ENCODE data around the gene ATP8A1. TPM values are rescaled to one million over a fixed set of nuclear protein-coding genes. Genes with fewer than 3 reads are reported as not detected.

The ATP8A1 gene
- total and polyA plus RNA-seq, 4 donors: 39.0 to 247 (median 83.1) TPM

DNA sequence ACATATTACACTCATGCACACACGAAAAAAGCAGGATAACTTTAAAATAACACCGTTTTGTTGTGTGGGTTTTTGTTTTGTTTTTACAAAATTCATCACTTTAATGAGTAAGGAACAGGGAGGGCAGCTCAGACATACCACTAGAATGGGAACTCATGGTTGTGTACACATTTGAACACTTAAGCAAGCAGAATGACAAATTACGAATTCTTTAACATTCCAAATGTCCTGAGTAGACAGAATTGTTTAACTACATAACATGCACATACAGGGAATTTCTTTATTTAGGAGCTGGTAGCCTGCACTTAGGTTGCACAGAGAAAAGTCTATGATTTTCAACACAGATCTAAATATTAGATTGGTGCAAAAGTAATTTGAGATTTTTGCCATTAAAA, 96.4 kb downstream of the ATP8A1 start:
- Histone ChIP-seq H3K4me1 (ENCODE audit: control insufficient read depth, insufficient read depth, low read length) (no peaks in the 10 kb centered on the region), H3K4me3 (ENCODE audit: low read depth, low read length) (no peak overlapping the region), H3K36me3 (ENCODE audit: control insufficient read depth, insufficient read depth, low read length) (peaks cover 11% of the 10 kb centered on the region), H3K9me3 (ENCODE audit: control insufficient read depth, insufficient read depth, low read length) (no peaks in the 10 kb centered on the region), H3K27me3 (ENCODE audit: control insufficient read depth, insufficient read depth, low read length) (no peaks in the 10 kb centered on the region), H3K27ac (ENCODE audit: low read depth, low read length) (no peak overlapping the region)
- WGBS (ENCODE audit: insufficient coverage): no CpG with 5 or more reads among the region's 3 CpGs
- DNase-seq (ENCODE audit: low read depth in 4 of 6, low spot score in 6 of 6): no peak

- H3K9me3 ChIP-seq (ENCODE audit: control insufficient read depth, insufficient read depth, low read length): no peaks in the 10 kb centered on the region
- DNase-seq (ENCODE audit: low read depth in 4 of 6, low spot score in 6 of 6): no peak
- peaks cover 8% of the 10 kb centered on the region for H3K36me3 ChIP-seq (ENCODE audit: control insufficient read depth, insufficient read depth, low read length)
- H3K4me1 ChIP-seq (ENCODE audit: control insufficient read depth, insufficient read depth, low read length): no peaks in the 10 kb centered on the region
- WGBS (ENCODE audit: insufficient coverage): no CpG with 5 or more reads among the region's 1 CpG
- no peaks in the 10 kb centered on the region for H3K27me3 ChIP-seq (ENCODE audit: control insufficient read depth, insufficient read depth, low read length)
- H3K4me3 ChIP-seq (ENCODE audit: low read depth, low read length): no peak overlapping the region
- no peak overlapping the region for H3K27ac ChIP-seq (ENCODE audit: low read depth, low read length)
Measured at GRCh38 chr4:42558156-42558555, 98.7 kb downstream of the ATP8A1 start.

GRCh38 chr4:42555828-42556227, 101.1 kb downstream of the ATP8A1 start:
- no peaks in the 10 kb centered on the region for H3K4me1 ChIP-seq (ENCODE audit: control insufficient read depth, insufficient read depth, low read length)
- DNase-seq (ENCODE audit: low read depth in 4 of 6, low spot score in 6 of 6): no peak
- H3K36me3 ChIP-seq (ENCODE audit: control insufficient read depth, insufficient read depth, low read length): no peaks in the 10 kb centered on the region
- no peak overlapping the region for H3K27ac ChIP-seq (ENCODE audit: low read depth, low read length)
- no peaks in the 10 kb centered on the region for H3K9me3 ChIP-seq (ENCODE audit: control insufficient read depth, insufficient read depth, low read length)
- no peak overlapping the region for H3K4me3 ChIP-seq (ENCODE audit: low read depth, low read length)
- H3K27me3 ChIP-seq (ENCODE audit: control insufficient read depth, insufficient read depth, low read length): no peaks in the 10 kb centered on the region

DNA sequence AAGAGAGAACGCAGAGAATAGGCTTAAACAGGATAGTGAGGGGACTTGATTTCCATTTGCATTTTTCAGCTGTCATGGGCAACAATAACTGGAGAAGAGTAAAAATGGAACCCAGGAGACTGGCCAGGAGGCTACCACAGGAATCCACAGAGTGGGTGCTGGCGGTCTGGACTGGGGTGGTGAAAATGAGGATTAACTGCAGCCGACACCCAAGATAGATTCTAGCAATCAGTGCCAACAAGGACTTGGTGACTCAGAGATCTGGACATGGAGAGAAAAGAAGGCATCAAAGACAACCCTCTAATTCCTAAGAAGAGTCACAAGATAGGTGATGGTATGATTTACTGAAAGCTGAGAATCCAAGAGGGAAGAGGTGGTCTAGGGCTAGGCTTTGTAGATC, 102.8 kb downstream of the ATP8A1 start:
- WGBS (ENCODE audit: insufficient coverage): 79% methylated on average over 3 of the region's 3 CpGs
- H3K9me3 ChIP-seq (ENCODE audit: control insufficient read depth, insufficient read depth, low read length): no peaks in the 10 kb centered on the region
- H3K36me3 ChIP-seq (ENCODE audit: control insufficient read depth, insufficient read depth, low read length): peaks cover 4% of the 10 kb centered on the region
- H3K27me3 ChIP-seq (ENCODE audit: control insufficient read depth, insufficient read depth, low read length): no peaks in the 10 kb centered on the region
- no peak overlapping the region for H3K4me3 ChIP-seq (ENCODE audit: low read depth, low read length)
- DNase-seq (ENCODE audit: low read depth in 4 of 6, low spot score in 6 of 6): no peak
- H3K4me1 ChIP-seq (ENCODE audit: control insufficient read depth, insufficient read depth, low read length): no peaks in the 10 kb centered on the region
- H3K27ac ChIP-seq (ENCODE audit: low read depth, low read length): no peak overlapping the region

GRCh38 chr4:42549896-42550295, 107.0 kb downstream of the ATP8A1 start:
- Histone ChIP-seq H3K27ac (ENCODE audit: low read depth, low read length) (no peak overlapping the region), H3K4me3 (ENCODE audit: low read depth, low read length) (no peak overlapping the region), H3K9me3 (ENCODE audit: control insufficient read depth, insufficient read depth, low read length) (no peaks in the 10 kb centered on the region), H3K36me3 (ENCODE audit: control insufficient read depth, insufficient read depth, low read length) (peaks cover 4% of the 10 kb centered on the region), H3K4me1 (ENCODE audit: control insufficient read depth, insufficient read depth, low read length) (no peaks in the 10 kb centered on the region), H3K27me3 (ENCODE audit: control insufficient read depth, insufficient read depth, low read length) (no peaks in the 10 kb centered on the region)
- WGBS (ENCODE audit: insufficient coverage): no CpG with 5 or more reads among the region's 1 CpG
- DNase-seq (ENCODE audit: low read depth in 4 of 6, low spot score in 6 of 6): no peak

GRCh38 chr4:42547805-42548204, 109.1 kb downstream of the ATP8A1 start:
- no peaks in the 10 kb centered on the region for H3K27me3 ChIP-seq (ENCODE audit: control insufficient read depth, insufficient read depth, low read length)
- H3K4me3 ChIP-seq (ENCODE audit: low read depth, low read length): no peak overlapping the region
- H3K9me3 ChIP-seq (ENCODE audit: control insufficient read depth, insufficient read depth, low read length): no peaks in the 10 kb centered on the region
- WGBS (ENCODE audit: insufficient coverage): 100% methylated on average over 1 of the region's 3 CpGs
- H3K27ac ChIP-seq (ENCODE audit: low read depth, low read length): no peak overlapping the region
- no peak for DNase-seq (ENCODE audit: low read depth in 4 of 6, low spot score in 6 of 6)
- H3K36me3 ChIP-seq (ENCODE audit: control insufficient read depth, insufficient read depth, low read length): peaks cover 4% of the 10 kb centered on the region
- H3K4me1 ChIP-seq (ENCODE audit: control insufficient read depth, insufficient read depth, low read length): no peaks in the 10 kb centered on the region

- H3K27ac ChIP-seq (ENCODE audit: low read depth, low read length): no peak overlapping the region
- WGBS (ENCODE audit: insufficient coverage): no CpG with 5 or more reads among the region's 2 CpGs
- H3K27me3 ChIP-seq (ENCODE audit: control insufficient read depth, insufficient read depth, low read length): no peaks in the 10 kb centered on the region
- no peaks in the 10 kb centered on the region for H3K4me1 ChIP-seq (ENCODE audit: control insufficient read depth, insufficient read depth, low read length)
- no peaks in the 10 kb centered on the region for H3K36me3 ChIP-seq (ENCODE audit: control insufficient read depth, insufficient read depth, low read length)
- H3K4me3 ChIP-seq (ENCODE audit: low read depth, low read length): no peak overlapping the region
- DNase-seq (ENCODE audit: low read depth in 4 of 6, low spot score in 6 of 6): no peak
- no peaks in the 10 kb centered on the region for H3K9me3 ChIP-seq (ENCODE audit: control insufficient read depth, insufficient read depth, low read length)
Measured at GRCh38 chr4:42543762-42544161, 113.1 kb downstream of the ATP8A1 start.

DNA sequence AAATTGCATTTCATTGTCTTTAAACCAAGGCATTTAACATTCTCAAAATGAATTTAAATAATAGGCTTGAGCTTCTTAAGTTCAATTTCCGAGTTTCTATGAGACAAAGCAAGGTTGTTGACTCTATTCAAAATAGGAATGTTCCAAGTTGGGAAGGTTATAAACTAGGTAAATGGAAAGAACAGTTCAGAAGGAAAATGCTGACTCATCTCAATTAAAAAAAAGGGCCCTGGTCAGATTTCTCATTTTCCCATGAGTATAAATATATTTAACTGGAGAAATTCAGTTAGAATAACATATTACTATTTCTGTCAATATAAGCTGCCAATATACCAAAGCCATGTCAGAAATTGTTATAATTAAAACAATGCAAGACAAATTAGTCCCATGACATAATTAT, 113.8 kb downstream of the ATP8A1 start:
- H3K27me3 ChIP-seq (ENCODE audit: control insufficient read depth, insufficient read depth, low read length): no peaks in the 10 kb centered on the region
- H3K36me3 ChIP-seq (ENCODE audit: control insufficient read depth, insufficient read depth, low read length): no peaks in the 10 kb centered on the region
- no CpG with 5 or more reads among the region's 1 CpG for WGBS (ENCODE audit: insufficient coverage)
- no peak overlapping the region for H3K4me3 ChIP-seq (ENCODE audit: low read depth, low read length)
- H3K9me3 ChIP-seq (ENCODE audit: control insufficient read depth, insufficient read depth, low read length): no peaks in the 10 kb centered on the region
- DNase-seq (ENCODE audit: low read depth in 4 of 6, low spot score in 6 of 6): no peak
- no peak overlapping the region for H3K27ac ChIP-seq (ENCODE audit: low read depth, low read length)
- H3K4me1 ChIP-seq (ENCODE audit: control insufficient read depth, insufficient read depth, low read length): no peaks in the 10 kb centered on the region

DNA sequence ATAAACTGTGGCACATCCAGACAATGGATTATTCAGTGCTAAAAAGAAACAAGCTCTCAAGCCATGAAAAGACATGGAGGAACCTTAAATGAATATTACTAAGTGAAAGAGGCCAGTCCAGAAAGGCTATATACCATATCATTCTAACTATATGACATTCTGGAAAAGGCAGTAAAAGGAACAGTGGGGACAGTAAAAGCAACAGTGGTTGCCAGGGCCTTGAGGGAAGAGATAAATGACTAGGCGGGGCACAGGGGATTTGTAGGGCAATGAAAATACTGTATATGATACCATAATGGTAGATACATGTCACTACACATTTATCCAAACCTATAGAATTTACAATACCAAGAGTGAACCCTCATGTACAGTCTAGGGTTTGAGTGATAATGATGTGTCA, 115.3 kb downstream of the ATP8A1 start:
- no peak for DNase-seq (ENCODE audit: low read depth in 4 of 6, low spot score in 6 of 6)
- Histone ChIP-seq H3K4me1 (ENCODE audit: control insufficient read depth, insufficient read depth, low read length) (no peaks in the 10 kb centered on the region), H3K36me3 (ENCODE audit: control insufficient read depth, insufficient read depth, low read length) (no peaks in the 10 kb centered on the region), H3K9me3 (ENCODE audit: control insufficient read depth, insufficient read depth, low read length) (no peaks in the 10 kb centered on the region), H3K27me3 (ENCODE audit: control insufficient read depth, insufficient read depth, low read length) (no peaks in the 10 kb centered on the region), H3K4me3 (ENCODE audit: low read depth, low read length) (no peak overlapping the region), H3K27ac (ENCODE audit: low read depth, low read length) (no peak overlapping the region)
- WGBS (ENCODE audit: insufficient coverage): no CpG with 5 or more reads among the region's 1 CpG

DNA sequence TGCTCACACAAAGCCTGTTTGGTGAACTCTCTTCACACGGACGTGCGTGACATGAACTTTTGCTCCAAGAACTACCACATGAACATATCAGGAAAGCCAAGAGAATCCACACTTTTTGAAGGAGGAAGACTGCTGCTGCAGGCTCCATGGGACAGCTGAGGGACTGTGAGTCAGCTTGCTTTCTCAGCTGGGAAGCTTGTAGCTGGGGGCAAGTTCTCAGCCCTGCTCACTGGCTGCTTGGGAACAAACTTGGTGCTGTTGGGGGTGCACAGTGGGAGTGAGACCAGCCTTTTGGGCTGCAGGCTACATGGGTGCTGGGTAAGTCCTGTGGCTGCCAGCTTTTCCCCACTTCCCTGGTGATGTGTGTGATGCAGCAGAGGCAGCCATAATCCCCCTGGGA, 123.9 kb downstream of the ATP8A1 start:
- H3K27ac ChIP-seq (ENCODE audit: low read depth, low read length): no peak overlapping the region
- H3K4me3 ChIP-seq (ENCODE audit: low read depth, low read length): no peak overlapping the region
- WGBS (ENCODE audit: insufficient coverage): 93% methylated on average over 3 of the region's 3 CpGs
- H3K36me3 ChIP-seq (ENCODE audit: control insufficient read depth, insufficient read depth, low read length): peaks cover 17% of the 10 kb centered on the region
- H3K9me3 ChIP-seq (ENCODE audit: control insufficient read depth, insufficient read depth, low read length): no peaks in the 10 kb centered on the region
- H3K4me1 ChIP-seq (ENCODE audit: control insufficient read depth, insufficient read depth, low read length): no peaks in the 10 kb centered on the region
- DNase-seq (ENCODE audit: low read depth in 4 of 6, low spot score in 6 of 6): no peak
- no peaks in the 10 kb centered on the region for H3K27me3 ChIP-seq (ENCODE audit: control insufficient read depth, insufficient read depth, low read length)

Data from spinal cord (tissue), 10 donors.